HCT116 (cell line): ENCODE measurements around the gene PDE6H. TPM values are rescaled to one million over a fixed set of nuclear protein-coding genes. Genes with fewer than 3 reads are reported as not detected.
A peak's percentile ranks its signal among the peaks of the same experiment; 100 is the strongest.

Source experiments
- ATAC-seq: fragments of 200-7000 bp; cut with Tn5 transposase; 2 replicates; pipeline ENCODE4 v1.9.1; 2020; ENCODE audit warnings: mild to moderate bottlenecking, moderate library complexity
- BruUV-seq: library from RNA; stranded (reverse); fragments of 400-500 nt; replicated peaks from 2 replicates; lab custom pipeline; 2021; lab: Mats Ljungman, UMichigan
- CTCF ChIA-PET: fragments of 300-600 bp; sonication (Branson Sonifier 250); formaldehyde crosslinking; loops from one replicate; lab custom pipeline; 2021; ENCODE audit warnings: antibody characterized with exemption; lab: Charles Lee
- POLR2A ChIA-PET: fragments of 300-600, 350-600 bp; sonication (Branson Sonifier 250); formaldehyde crosslinking; loops from one replicate; lab custom pipeline; 2021; ENCODE audit warnings: antibody characterized with exemption; lab: Charles Lee
- RAD21 ChIA-PET, 2 experiments: fragments of 300-600 bp; sonication (Branson Sonifier 250); formaldehyde crosslinking; loops; one replicate each; lab custom pipeline; 2023; ENCODE audit warnings: low total read pairs in 2 of 2; ENCODE audit not compliant: uncharacterized antibody in 2 of 2, unreplicated experiment in 2 of 2, low non-redundant PET in 1 of 2; lab: Charles Lee
- DNase-seq: peaks from one replicate; pipeline ENCODE4 v3.0.0-alpha.2; 2010; ENCODE audit warnings: low read depth, low spot score
- H2AFZ ChIP-seq: fragments of 200-600 bp; shearing (Covaris generic), sonication (generic); 2 replicates; pipeline ENCODE4 v1.6.1; 2017; ENCODE audit warnings: low read depth, mixed run types, mixed read lengths, antibody characterized with exemption, low read length; ENCODE audit not compliant: poor library complexity, severe bottlenecking
- H3K27ac ChIP-seq: 2 replicates; pipeline ENCODE4 v1.5.1; 2012; ENCODE audit warnings: low read depth, low read length
- H3K27me3 ChIP-seq: fragments of 200-600 bp; sonication (generic); 2 replicates; pipeline ENCODE4 v1.6.1; 2016; ENCODE audit warnings: mixed run types, low read length, mixed read lengths; ENCODE audit not compliant: insufficient read depth
- H3K36me3 ChIP-seq, 2 experiments: fragments of 200-500 bp in 1 of 2; fragments of 200-600 bp in 1 of 2; sonication (Bioruptor generic) in 1 of 2; sonication (generic) in 1 of 2; 2 replicates each; pipeline versions ENCODE4 v1.5.1 to v1.6.1; 2014 to 2016; ENCODE audit warnings: low read length in 2 of 2, inconsistent platforms in 1 of 2, mixed read lengths in 1 of 2, mixed run types in 1 of 2; ENCODE audit not compliant: insufficient read depth in 2 of 2, control insufficient read depth in 1 of 2
- H3K4me1 ChIP-seq, 2 experiments: fragments of 200-600 bp in 1 of 2; sonication (generic) in 1 of 2; 2 replicates each; pipeline versions ENCODE4 v1.5.1 to v1.6.1; 2012 to 2017; ENCODE audit warnings: low read length in 2 of 2, inconsistent platforms in 1 of 2, mild to moderate bottlenecking in 1 of 2, mixed read lengths in 1 of 2, mixed run types in 1 of 2, moderate library complexity in 1 of 2; ENCODE audit not compliant: insufficient read depth in 2 of 2, control insufficient read depth in 1 of 2
- H3K4me2 ChIP-seq: fragments of 200-600 bp; sonication (generic); 2 replicates; pipeline ENCODE4 v1.6.1; 2017; ENCODE audit warnings: mixed run types, low read length, mixed read lengths
- H3K4me3 ChIP-seq, 2 experiments: fragments of 200-600 bp in 1 of 2; sonication (generic) in 1 of 2; replicated peaks in 1 of 2; 2 replicates each; pipeline ENCODE4 v1.5.1; 2011 to 2016; ENCODE audit warnings: low read length in 2 of 2, control low read depth in 1 of 2, low read depth in 1 of 2, mild to moderate bottlenecking in 1 of 2, mixed read lengths in 1 of 2, mixed run types in 1 of 2
- H3K79me2 ChIP-seq: fragments of 200-600 bp; sonication (generic); 2 replicates; pipeline ENCODE4 v1.6.1; 2017; ENCODE audit warnings: mild to moderate bottlenecking, mixed run types, low read length, moderate library complexity, mixed read lengths; ENCODE audit not compliant: insufficient read depth
- H3K9ac ChIP-seq: fragments of 200-600 bp; sonication (generic); 2 replicates; pipeline ENCODE4 v1.6.1; 2016; ENCODE audit warnings: low read length, mixed read lengths
- H3K9me2 ChIP-seq: fragments of 200-600 bp; sonication (generic), shearing (Covaris generic); 2 replicates; pipeline ENCODE4 v1.6.1; 2017; ENCODE audit warnings: mixed run types, mild to moderate bottlenecking, moderate library complexity; ENCODE audit not compliant: insufficient read depth
- H3K9me3 ChIP-seq, 2 experiments: fragments of 200-500 bp in 1 of 2; fragments of 200-600 bp in 1 of 2; sonication (Bioruptor generic) in 1 of 2; sonication (generic) in 1 of 2; 2 replicates each; pipeline ENCODE4 v1.6.1; 2014 to 2017; ENCODE audit warnings: low read length in 2 of 2, mixed read lengths in 2 of 2, inconsistent platforms in 1 of 2, low read depth in 1 of 2, mild to moderate bottlenecking in 1 of 2, mixed run types in 1 of 2, moderate library complexity in 1 of 2; ENCODE audit not compliant: control insufficient read depth in 1 of 2, insufficient read depth in 1 of 2
- H4K20me1 ChIP-seq: fragments of 200-600 bp; sonication (generic), shearing (Covaris generic); 2 replicates; pipeline ENCODE4 v1.6.1; 2017; ENCODE audit warnings: mixed run types, mild to moderate bottlenecking, moderate library complexity; ENCODE audit not compliant: insufficient read depth
- ATF3 ChIP-seq: IDR thresholded peaks from 2 replicates; pipeline ENCODE4 v1.6.1; 2012
- CBX3 ChIP-seq: IDR thresholded peaks from 2 replicates; pipeline ENCODE4 v1.6.1; 2012; ENCODE audit warnings: low read depth
- EZH2 ChIP-seq: fragments of 200-600 bp; sonication (generic); IDR thresholded peaks from 2 replicates; pipeline ENCODE4 v1.6.1; 2017; ENCODE audit warnings: antibody characterized with exemption, mixed run types
- POLR2A ChIP-seq: IDR thresholded peaks from 2 replicates; pipeline ENCODE4 v1.7.0; 2011; ENCODE audit warnings: borderline replicate concordance; ENCODE audit not compliant: insufficient read depth, insufficient read length; ENCODE audit errors: extremely low read depth
- RAD21 ChIP-seq: IDR thresholded peaks from 2 replicates; pipeline ENCODE4 v1.6.1; 2012; ENCODE audit warnings: low read depth, mild to moderate bottlenecking
- SRF ChIP-seq: IDR thresholded peaks from 2 replicates; pipeline ENCODE4 v1.6.1; 2012; ENCODE audit warnings: low read depth
- TCF7L2 ChIP-seq: IDR thresholded peaks from 2 replicates; pipeline ENCODE4 v1.7.0; 2011; ENCODE audit warnings: borderline replicate concordance, inconsistent platforms; ENCODE audit not compliant: insufficient read depth, insufficient read length; ENCODE audit errors: extremely low read depth
- ZFX ChIP-seq: fragments of 450-650 bp; IDR thresholded peaks from 2 replicates; pipeline ENCODE4 v1.6.1; 2017
- intact Hi-C: fragments of 100-400 bp; cut with micrococcal nuclease; formaldehyde crosslinking; loops from 2 replicates; pipeline ENCODE4 v1.10.0; 2022
- total RNA-seq: library from RNA; stranded (reverse); gene quantifications from one replicate; pipeline ENCODE4 v1.2.1, GENCODE V29; 2021; ENCODE audit not compliant: unreplicated experiment
- TF ChIP-seq, protein P1 (sequence below), 3 experiments: fragments of 200-600 bp in 1 of 3; sonication (generic) in 1 of 3; IDR thresholded peaks in 2 of 3; conservative IDR thresholded peaks in 1 of 3; 2 replicates each; pipeline ENCODE4 v1.5.1; 2012 to 2017; ENCODE audit warnings: low read depth in 2 of 3, low read length in 2 of 3, antibody characterized with exemption in 1 of 3, borderline replicate concordance in 1 of 3, control low read depth in 1 of 3, mild to moderate bottlenecking in 1 of 3, mixed read lengths in 1 of 3, mixed run types in 1 of 3, moderate library complexity in 1 of 3; ENCODE audit not compliant: insufficient read depth in 1 of 3

The PDE6H gene
- total RNA-seq, 1 experiment from 2014 or later, result not detected

- RAD21 ChIA-PET, result no interaction called here
- no TSS peak for BruUV-seq
- no peak overlapping the region for H2AFZ ChIP-seq
- peaks cover 0 to 7% of the 10 kb centered on the region in 2 experiments; a peak in 2 of 4 replicates for H3K4me1 ChIP-seq
- TF ChIP-seq EZH2, result no peak
- no peak for TF ChIP-seq CBX3
- TF ChIP-seq ZFX, result no peak
- no peak for TF ChIP-seq ATF3
- TF ChIP-seq SRF, result no peak
- no peak for TF ChIP-seq POLR2A
- no peak for DNase-seq
- H3K36me3 ChIP-seq, result no peaks in the 10 kb centered on the region
- no peak overlapping the region for H3K4me2 ChIP-seq
- POLR2A ChIA-PET, result no interaction called here
- H3K9ac ChIP-seq, result no peak overlapping the region
- no peaks in the 10 kb centered on the region for H3K27me3 ChIP-seq
- H3K9me3 ChIP-seq, result no peaks in the 10 kb centered on the region
- CTCF ChIA-PET, result interaction anchor here (1.0 to 1.5 kb wide), 2 partner anchors 59 to 89 kb away, joined by 3 to 7 read pairs; no protein-coding TSS in a partner anchor
- H3K4me3 ChIP-seq, result no peak overlapping the region
- no peaks in the 10 kb centered on the region for H3K79me2 ChIP-seq
- intact Hi-C loops, result loop anchor here (2.0 kb wide), 1 partner anchor 60 kb away; no protein-coding TSS in a partner anchor
- no peaks in the 10 kb centered on the region for H4K20me1 ChIP-seq
- peaks cover 3% of the 10 kb centered on the region; the same call in 1 of the 2 replicates for H3K9me2 ChIP-seq
- ATAC-seq, result no peak
- no peak overlapping the region for H3K27ac ChIP-seq
Observed at GRCh38 chr12:14937014-14937413, 35.8 kb upstream of the PDE6H start.

DNA sequence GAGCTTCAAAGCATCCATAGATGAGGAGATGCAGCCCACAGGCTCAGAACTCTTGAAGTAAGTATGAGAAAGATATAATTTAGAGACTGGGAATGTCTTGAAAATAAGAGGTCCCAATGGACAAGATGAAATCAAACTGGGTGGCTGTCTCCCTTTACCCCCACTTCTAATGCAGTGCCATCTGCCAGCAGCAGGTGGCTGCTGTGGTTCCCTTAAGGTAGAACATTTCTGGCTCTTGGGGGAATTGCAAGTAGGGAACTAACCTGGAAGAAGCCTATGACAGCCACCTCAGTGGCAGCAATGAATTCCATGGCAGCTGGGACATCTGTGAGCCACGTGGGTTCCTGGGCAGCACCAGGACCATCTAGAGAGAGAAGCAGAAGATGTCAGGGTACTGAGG lies 35.2 kb upstream of the PDE6H start:
- Histone ChIP-seq H2AFZ (no peak overlapping the region), H3K4me1 (peaks cover 0 to under 1% of the 10 kb centered on the region in 2 experiments; a peak in 1 of 4 replicates), H3K9me2 (peaks cover 3% of the 10 kb centered on the region; the same call in 1 of the 2 replicates)
- RAD21 ChIA-PET, result no interaction called here
- POLR2A ChIA-PET, result no interaction called here
- DNase-seq (peak; percentile 19), ATAC-seq (peak; percentile 88)
- TF ChIP-seq, protein P1, sequence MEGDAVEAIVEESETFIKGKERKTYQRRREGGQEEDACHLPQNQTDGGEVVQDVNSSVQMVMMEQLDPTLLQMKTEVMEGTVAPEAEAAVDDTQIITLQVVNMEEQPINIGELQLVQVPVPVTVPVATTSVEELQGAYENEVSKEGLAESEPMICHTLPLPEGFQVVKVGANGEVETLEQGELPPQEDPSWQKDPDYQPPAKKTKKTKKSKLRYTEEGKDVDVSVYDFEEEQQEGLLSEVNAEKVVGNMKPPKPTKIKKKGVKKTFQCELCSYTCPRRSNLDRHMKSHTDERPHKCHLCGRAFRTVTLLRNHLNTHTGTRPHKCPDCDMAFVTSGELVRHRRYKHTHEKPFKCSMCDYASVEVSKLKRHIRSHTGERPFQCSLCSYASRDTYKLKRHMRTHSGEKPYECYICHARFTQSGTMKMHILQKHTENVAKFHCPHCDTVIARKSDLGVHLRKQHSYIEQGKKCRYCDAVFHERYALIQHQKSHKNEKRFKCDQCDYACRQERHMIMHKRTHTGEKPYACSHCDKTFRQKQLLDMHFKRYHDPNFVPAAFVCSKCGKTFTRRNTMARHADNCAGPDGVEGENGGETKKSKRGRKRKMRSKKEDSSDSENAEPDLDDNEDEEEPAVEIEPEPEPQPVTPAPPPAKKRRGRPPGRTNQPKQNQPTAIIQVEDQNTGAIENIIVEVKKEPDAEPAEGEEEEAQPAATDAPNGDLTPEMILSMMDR (IDR thresholded peaks at IDR 0.05 in 2 of 3, conservative IDR thresholded peaks at IDR 0.05 in 1 of 3; ENCODE audit: borderline replicate concordance in 1 of 3, insufficient read depth in 1 of 3, low read depth in 2 of 3, low read length in 2 of 3), result peak in 2 of 3 experiments; percentile 48 to 49; a peak in 4 of 6 replicates
- TF ChIP-seq CBX3, result no peak
- peak; percentile 20; the same call in 1 of the 2 replicates for TF ChIP-seq RAD21
- TF ChIP-seq TCF7L2, result no peak
- TF ChIP-seq, all 23 proteins: peak for 2
- no TSS peak for BruUV-seq
- Histone ChIP-seq H3K27me3 (no peaks in the 10 kb centered on the region), H3K36me3 (no peaks in the 10 kb centered on the region), H4K20me1 (no peaks in the 10 kb centered on the region), H3K79me2 (no peaks in the 10 kb centered on the region), H3K4me3 (no peak overlapping the region), H3K9me3 (no peaks in the 10 kb centered on the region), H3K9ac (no peak overlapping the region), H3K27ac (no peak overlapping the region), H3K4me2 (no peak overlapping the region)
- CTCF ChIA-PET, result interaction anchor here (1.0 kb wide), 1 partner anchor 90 kb away, joined by 3 read pairs; no protein-coding TSS in a partner anchor
- intact Hi-C loops, result loop anchor here (2.0 kb wide), 1 partner anchor 59 kb away; no protein-coding TSS in a partner anchor
